PC-3 (cell line): Measurements from ENCODE around the gene CDHR2.

ENCODE experiments used
- CTCF ChIP-seq: fragments of 300-600 bp; sonication (generic); conservative IDR thresholded peaks from 2 replicates; pipeline ENCODE4 v1.5.1; 2017; ENCODE audit warnings: antibody characterized with exemption, low read depth, mild to moderate bottlenecking, low read length
- EZH2 ChIP-seq: fragments of 300-600 bp; sonication (generic); IDR thresholded peaks from one replicate; pipeline ENCODE4 v1.6.1; 2017; ENCODE audit warnings: antibody characterized with exemption, mild to moderate bottlenecking, low read length; ENCODE audit not compliant: unreplicated experiment
- EZH2phosphoT487 ChIP-seq: fragments of 300-600 bp; sonication (generic); IDR thresholded peaks from 2 replicates; pipeline ENCODE4 v1.6.1; 2018; ENCODE audit warnings: mild to moderate bottlenecking, antibody characterized with exemption, low read length, borderline replicate concordance

GRCh38 chr5:176529741-176530141, 19.4 kb upstream of the CDHR2 start:
- TF ChIP-seq CTCF: no peak
- no peak for TF ChIP-seq EZH2
- TF ChIP-seq EZH2phosphoT487: no peak
